Thyroid gland (tissue), 4 donors: ENCODE measurements around the gene TGM3. TPM values are rescaled to one million over a fixed set of nuclear protein-coding genes. Genes with fewer than 3 reads are reported as not detected.

ENCODE experiments used
- DNase-seq, 2 donors: peaks; one replicate each; pipeline ENCODE4 v3.0.0-alpha.2; 2019
- H3K27ac ChIP-seq, 3 donors: fragments of 200-600 bp; sonication (generic); 1 replicate in 2 of 3; 2 replicates in 1 of 3; pipeline ENCODE4 v1.5.1; 2016 to 2019; ENCODE audit warnings: mild to moderate bottlenecking in 1 of 3, moderate library complexity in 1 of 3
- H3K27me3 ChIP-seq: fragments of 200-600 bp; sonication (generic); one replicate; pipeline ENCODE4 v1.5.1; 2019
- H3K36me3 ChIP-seq, 2 donors: fragments of 200-600 bp; sonication (generic); one replicate each; pipeline ENCODE4 v1.5.1; 2016 to 2019
- H3K4me1 ChIP-seq, 2 donors: fragments of 200-600 bp; sonication (generic); one replicate each; pipeline ENCODE4 v1.5.1; 2017 to 2019
- H3K4me3 ChIP-seq, 3 donors: fragments of 200-600 bp; sonication (generic); replicated peaks in 1 of 3; 1 replicate in 2 of 3; 2 replicates in 1 of 3; pipeline ENCODE4 v1.5.1; 2016; ENCODE audit warnings: mild to moderate bottlenecking in 1 of 3
- H3K9me3 ChIP-seq: fragments of 200-600 bp; sonication (generic); one replicate; pipeline ENCODE4 v1.5.1; 2017
- POLR2A ChIP-seq, 2 donors: fragments of 450-650 bp; IDR thresholded peaks; one replicate each; pipeline ENCODE4 v1.6.1; 2017; ENCODE audit warnings: antibody characterized with exemption in 2 of 2, mild to moderate bottlenecking in 2 of 2, moderate library complexity in 1 of 2
- WGBS, 2 donors: methylation state at CpG; one replicate each; pipeline ENCODE4 v1.1.5; 2017; 5-methylcytosine and 5-hydroxymethylcytosine counted together
- intact Hi-C: fragments of 100-400 bp; cut with DNase I; formaldehyde crosslinking; loops from one replicate; pipeline ENCODE4 v1.15.1; 2023
- total RNA-seq, 4 donors: library from RNA; depleted of rRNA; stranded (reverse); fragments of >200 nt; gene quantifications; one replicate each; pipeline ENCODE4 v1.2.3, GENCODE V29; 2016
- TF ChIP-seq, protein P1 (sequence below), 6 experiments: fragments of 200-600 bp in 3 of 6; fragments of 450-650 bp in 3 of 6; sonication (generic) in 3 of 6; IDR thresholded peaks; one replicate each; pipeline ENCODE4 v1.5.1; 2016 to 2019; ENCODE audit warnings: antibody characterized with exemption in 6 of 6, mild to moderate bottlenecking in 2 of 6, inconsistent platforms in 1 of 6, moderate library complexity in 1 of 6

The TGM3 gene
- total RNA-seq, result not detected

GRCh38 chr20:2295886-2296515 lies at the start of gene TGM3:
Gene TGM3, plus strand, starts transcription at chr20:2296001. Its CDS starts 63 bp downstream, at chr20:2296064.
- H3K36me3 ChIP-seq, result no peaks in the 10 kb centered on the region
- intact Hi-C loops, result no loop called here
- 58 to 63% methylated on average over 13 of the region's 13 CpGs for WGBS, 2 donors

DNA sequence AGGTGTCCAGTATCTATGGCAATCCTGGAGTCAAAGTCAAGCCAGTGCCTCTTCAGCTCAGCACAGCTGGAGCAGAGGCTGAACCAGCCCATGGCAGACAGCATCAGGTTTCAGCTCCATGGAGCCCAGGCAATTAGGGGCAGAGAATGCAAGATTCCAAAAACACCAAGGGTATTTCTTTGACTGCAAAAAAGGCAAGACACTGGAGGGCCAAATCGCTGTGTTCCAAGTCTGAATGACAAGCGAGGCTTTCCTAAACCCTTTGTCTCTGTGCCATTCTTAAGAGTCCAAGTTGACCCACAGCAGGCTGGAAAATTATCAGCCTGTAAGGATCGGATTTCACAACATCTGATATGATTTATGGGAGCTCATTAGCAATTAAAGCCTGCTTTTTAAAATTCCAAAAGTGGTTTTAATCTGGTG lies 49.7 kb upstream of the TGM3 start:
- intact Hi-C loops, result no loop called here

More at GRCh38 chr20:2295886-2296515, at the start of gene TGM3:
- no peak for DNase-seq
- Histone ChIP-seq H3K27me3 (no peaks in the 10 kb centered on the region), H3K9me3 (no peaks in the 10 kb centered on the region), H3K4me1 (peaks cover 6 to 14% of the 10 kb centered on the region in 2 donors), H3K4me3 (no peak within 1 kb of the TSS), H3K27ac (no peak within 1 kb of the TSS)
- no peak for TF ChIP-seq POLR2A (IDR thresholded peaks at IDR 0.05)
- TF ChIP-seq, protein P1, sequence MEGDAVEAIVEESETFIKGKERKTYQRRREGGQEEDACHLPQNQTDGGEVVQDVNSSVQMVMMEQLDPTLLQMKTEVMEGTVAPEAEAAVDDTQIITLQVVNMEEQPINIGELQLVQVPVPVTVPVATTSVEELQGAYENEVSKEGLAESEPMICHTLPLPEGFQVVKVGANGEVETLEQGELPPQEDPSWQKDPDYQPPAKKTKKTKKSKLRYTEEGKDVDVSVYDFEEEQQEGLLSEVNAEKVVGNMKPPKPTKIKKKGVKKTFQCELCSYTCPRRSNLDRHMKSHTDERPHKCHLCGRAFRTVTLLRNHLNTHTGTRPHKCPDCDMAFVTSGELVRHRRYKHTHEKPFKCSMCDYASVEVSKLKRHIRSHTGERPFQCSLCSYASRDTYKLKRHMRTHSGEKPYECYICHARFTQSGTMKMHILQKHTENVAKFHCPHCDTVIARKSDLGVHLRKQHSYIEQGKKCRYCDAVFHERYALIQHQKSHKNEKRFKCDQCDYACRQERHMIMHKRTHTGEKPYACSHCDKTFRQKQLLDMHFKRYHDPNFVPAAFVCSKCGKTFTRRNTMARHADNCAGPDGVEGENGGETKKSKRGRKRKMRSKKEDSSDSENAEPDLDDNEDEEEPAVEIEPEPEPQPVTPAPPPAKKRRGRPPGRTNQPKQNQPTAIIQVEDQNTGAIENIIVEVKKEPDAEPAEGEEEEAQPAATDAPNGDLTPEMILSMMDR (IDR thresholded peaks at IDR 0.05), result no peak

DNA sequence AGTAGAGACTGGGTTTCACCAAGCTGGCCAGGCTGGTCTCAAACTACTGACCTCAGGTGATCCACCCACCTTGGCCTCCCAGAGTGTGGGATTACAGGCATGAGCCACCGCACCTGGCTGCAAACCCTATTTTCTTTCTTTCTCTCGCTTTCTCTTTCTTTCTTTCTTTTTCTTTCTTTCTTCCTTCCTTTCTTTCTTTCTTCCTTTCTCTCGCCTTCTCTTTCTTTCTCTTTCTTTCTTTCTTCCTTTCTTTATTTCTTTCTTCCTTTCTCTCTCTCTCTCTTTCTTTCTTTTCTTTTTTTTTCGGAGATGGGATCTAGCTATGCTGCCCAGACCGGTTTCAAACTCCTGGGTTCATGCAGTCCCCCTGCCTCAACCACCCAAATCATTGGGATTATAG lies 47.0 kb upstream of the TGM3 start:
- intact Hi-C loops, result no loop called here
- Histone ChIP-seq H3K9me3 (no peaks in the 10 kb centered on the region), H3K36me3 (no peaks in the 10 kb centered on the region), H3K4me1 (no peaks in the 10 kb centered on the region), H3K4me3 (no peak overlapping the region), H3K27me3 (no peaks in the 10 kb centered on the region), H3K27ac (no peak overlapping the region)
- 78 to 95% methylated on average over 5 of the region's 5 CpGs for WGBS, 2 donors
- TF ChIP-seq, protein P1 (IDR thresholded peaks at IDR 0.05), result no peak
- no peak for DNase-seq

More for the DNA sequence above, 49.7 kb upstream of the TGM3 start:
- DNase-seq, result no peak
- Histone ChIP-seq H3K4me3 (no peak overlapping the region), H3K27ac (no peak overlapping the region), H3K9me3 (no peaks in the 10 kb centered on the region), H3K4me1 (no peaks in the 10 kb centered on the region), H3K36me3 (no peaks in the 10 kb centered on the region), H3K27me3 (no peaks in the 10 kb centered on the region)
- no peak for TF ChIP-seq POLR2A (IDR thresholded peaks at IDR 0.05)
- TF ChIP-seq, protein P1 (IDR thresholded peaks at IDR 0.05), result no peak
- 41 to 63% methylated on average over 3 of the region's 3 CpGs for WGBS, 2 donors

- H3K36me3 ChIP-seq, result no peaks in the 10 kb centered on the region
- no peak overlapping the region for H3K27ac ChIP-seq
- intact Hi-C loops, result no loop called here
- TF ChIP-seq, protein P1 (IDR thresholded peaks at IDR 0.05), result no peak
- TF ChIP-seq POLR2A (IDR thresholded peaks at IDR 0.05), result no peak
- no peaks in the 10 kb centered on the region for H3K27me3 ChIP-seq
- 46 to 80% methylated on average over 3 of the region's 3 CpGs for WGBS, 2 donors
- H3K9me3 ChIP-seq, result no peaks in the 10 kb centered on the region
- DNase-seq, result no peak
- H3K4me1 ChIP-seq, result no peaks in the 10 kb centered on the region
- no peak overlapping the region for H3K4me3 ChIP-seq
Measured at GRCh38 chr20:2249935-2250334, 45.9 kb upstream of the TGM3 start.

- intact Hi-C loops, result no loop called here
- H3K4me1 ChIP-seq, result no peaks in the 10 kb centered on the region
- H3K36me3 ChIP-seq, result no peaks in the 10 kb centered on the region
- 84 to 85% methylated on average over 6 of the region's 6 CpGs for WGBS, 2 donors
- DNase-seq, result no peak
- H3K9me3 ChIP-seq, result no peaks in the 10 kb centered on the region
- no peak overlapping the region for H3K27ac ChIP-seq
- no peak overlapping the region for H3K4me3 ChIP-seq
- H3K27me3 ChIP-seq, result no peaks in the 10 kb centered on the region
- TF ChIP-seq POLR2A (IDR thresholded peaks at IDR 0.05), result no peak
- TF ChIP-seq, protein P1 (IDR thresholded peaks at IDR 0.05), result no peak
Measured at GRCh38 chr20:2252419-2252997, 43.3 kb upstream of the TGM3 start.
